AG04450 (cell line): ENCODE results near the gene WDR27. TPM values are rescaled to one million over a fixed set of nuclear protein-coding genes. Genes with fewer than 3 reads are reported as not detected.

Experiments
- CTCF ChIA-PET: fragments of 300-600, 350-600 bp; formaldehyde crosslinking; extraction: SDS; loops from one replicate; lab custom pipeline; 2022; ENCODE audit warnings: antibody characterized with exemption, inconsistent platforms; lab: Charles Lee
- POLR2A ChIA-PET: fragments of 350-600 bp; formaldehyde crosslinking; extraction: SDS; loops from one replicate; lab custom pipeline; 2021; ENCODE audit warnings: antibody characterized with exemption, inconsistent platforms; lab: Yijun Ruan, JAX
- DNase-seq: peaks from one replicate; pipeline ENCODE4 v3.0.0-alpha.2; 2011; ENCODE audit warnings: low read depth, low spot score
- H3K27ac ChIP-seq: one replicate; pipeline ENCODE4 v1.5.1; 2012; ENCODE audit warnings: low read depth, low read length, control low read depth
- H3K27me3 ChIP-seq: one replicate; pipeline ENCODE4 v1.6.0; 2012; ENCODE audit warnings: low read length; ENCODE audit not compliant: control insufficient read depth, insufficient read depth
- H3K4me3 ChIP-seq: 2 replicates; pipeline ENCODE4 v1.5.1; 2011; ENCODE audit warnings: mild to moderate bottlenecking, low read depth, low read length, control low read depth
- H3K9me3 ChIP-seq: 2 replicates; pipeline ENCODE4 v1.5.1; 2012; ENCODE audit warnings: low read length; ENCODE audit not compliant: control insufficient read depth, insufficient read depth
- polyA plus RNA-seq: library from polyadenylated mRNA; depleted of rRNA; stranded (reverse); fragments of >200 nt; gene quantifications from 2 replicates; pipeline ENCODE4 v1.2.3, GENCODE V29; 2011
- TF ChIP-seq, protein P1 (sequence below): IDR thresholded peaks from 2 replicates; pipeline ENCODE4 v1.5.1; 2011; ENCODE audit warnings: low read depth, low read length, control low read depth, inconsistent platforms

WDR27 gene
- polyA plus RNA-seq, 1 experiment: 20.5 TPM

GRCh38 chr6:169626649-169627048 lies 75.2 kb downstream of the WDR27 start:
- H3K4me3 ChIP-seq: no peak overlapping the region
- H3K27me3 ChIP-seq: no peaks in the 10 kb centered on the region
- ChIA-PET POLR2A (no interaction called here), CTCF (no interaction called here)
- H3K27ac ChIP-seq: no peak overlapping the region
- H3K9me3 ChIP-seq: peaks cover 18% of the 10 kb centered on the region
- no peak for DNase-seq
- TF ChIP-seq, protein P1, sequence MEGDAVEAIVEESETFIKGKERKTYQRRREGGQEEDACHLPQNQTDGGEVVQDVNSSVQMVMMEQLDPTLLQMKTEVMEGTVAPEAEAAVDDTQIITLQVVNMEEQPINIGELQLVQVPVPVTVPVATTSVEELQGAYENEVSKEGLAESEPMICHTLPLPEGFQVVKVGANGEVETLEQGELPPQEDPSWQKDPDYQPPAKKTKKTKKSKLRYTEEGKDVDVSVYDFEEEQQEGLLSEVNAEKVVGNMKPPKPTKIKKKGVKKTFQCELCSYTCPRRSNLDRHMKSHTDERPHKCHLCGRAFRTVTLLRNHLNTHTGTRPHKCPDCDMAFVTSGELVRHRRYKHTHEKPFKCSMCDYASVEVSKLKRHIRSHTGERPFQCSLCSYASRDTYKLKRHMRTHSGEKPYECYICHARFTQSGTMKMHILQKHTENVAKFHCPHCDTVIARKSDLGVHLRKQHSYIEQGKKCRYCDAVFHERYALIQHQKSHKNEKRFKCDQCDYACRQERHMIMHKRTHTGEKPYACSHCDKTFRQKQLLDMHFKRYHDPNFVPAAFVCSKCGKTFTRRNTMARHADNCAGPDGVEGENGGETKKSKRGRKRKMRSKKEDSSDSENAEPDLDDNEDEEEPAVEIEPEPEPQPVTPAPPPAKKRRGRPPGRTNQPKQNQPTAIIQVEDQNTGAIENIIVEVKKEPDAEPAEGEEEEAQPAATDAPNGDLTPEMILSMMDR: no peak

GRCh38 chr6:169626169-169626568 lies 75.7 kb downstream of the WDR27 start:
- Histone ChIP-seq H3K4me3 (no peak overlapping the region), H3K27ac (no peak overlapping the region), H3K9me3 (peaks cover 18% of the 10 kb centered on the region), H3K27me3 (no peaks in the 10 kb centered on the region)
- TF ChIP-seq, protein P1: no peak
- POLR2A ChIA-PET: no interaction called here
- CTCF ChIA-PET: no interaction called here
- DNase-seq: no peak

GRCh38 chr6:169625376-169625775 lies 76.5 kb downstream of the WDR27 start:
- Histone ChIP-seq H3K9me3 (peaks cover 18% of the 10 kb centered on the region), H3K27me3 (no peaks in the 10 kb centered on the region), H3K27ac (no peak overlapping the region), H3K4me3 (no peak overlapping the region)
- POLR2A ChIA-PET: no interaction called here
- TF ChIP-seq, protein P1: no peak
- CTCF ChIA-PET: no interaction called here
- no peak for DNase-seq

DNA sequence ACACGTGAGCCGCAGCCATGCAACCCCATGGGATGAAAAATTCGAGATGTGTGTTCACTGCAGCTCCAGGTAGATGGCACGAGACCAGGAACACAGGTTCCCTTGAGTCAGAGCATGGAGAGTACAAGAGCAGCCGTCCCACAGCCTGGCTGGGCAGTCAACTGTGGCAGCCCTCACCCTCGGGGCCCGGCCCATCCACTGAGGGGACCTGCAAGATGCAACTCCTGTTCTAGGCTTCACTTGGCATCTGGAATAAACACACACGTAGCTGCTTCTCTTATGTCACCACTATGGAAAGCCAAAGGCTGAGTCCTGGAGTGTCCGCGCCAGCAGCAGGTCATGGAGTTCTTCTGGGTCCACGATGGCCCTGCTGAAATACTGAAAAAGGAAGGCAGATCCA lies 77.0 kb downstream of the WDR27 start:
- Histone ChIP-seq H3K4me3 (no peak overlapping the region), H3K27ac (no peak overlapping the region), H3K9me3 (peaks cover 18% of the 10 kb centered on the region), H3K27me3 (no peaks in the 10 kb centered on the region)
- TF ChIP-seq, protein P1: no peak
- ChIA-PET CTCF (no interaction called here), POLR2A (no interaction called here)
- DNase-seq: no peak

DNA sequence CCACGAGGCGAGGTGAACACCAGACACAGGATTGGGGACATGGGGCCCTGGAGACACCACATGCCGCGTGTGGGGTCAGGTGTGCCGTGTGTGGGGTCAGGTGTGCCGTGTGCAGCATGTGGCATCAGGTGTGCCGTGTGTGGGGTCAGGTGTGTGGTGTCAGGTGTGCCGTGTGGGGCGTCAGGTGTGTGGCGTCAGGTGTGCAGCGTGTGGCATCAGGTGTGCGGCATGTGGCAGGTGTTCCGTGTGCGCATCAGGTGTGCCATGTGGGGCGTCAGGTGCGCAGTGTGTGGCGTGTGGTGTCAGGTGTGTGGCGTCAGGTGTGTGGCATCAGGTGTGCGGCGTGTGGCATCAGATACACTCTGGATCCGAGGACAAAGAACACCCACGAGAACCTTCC lies 77.9 kb downstream of the WDR27 start:
- H3K4me3 ChIP-seq: no peak overlapping the region
- H3K9me3 ChIP-seq: peaks cover 18% of the 10 kb centered on the region
- H3K27ac ChIP-seq: no peak overlapping the region
- CTCF ChIA-PET: no interaction called here
- TF ChIP-seq, protein P1: no peak
- DNase-seq: no peak
- H3K27me3 ChIP-seq: no peaks in the 10 kb centered on the region
- POLR2A ChIA-PET: no interaction called here
